ENCODE results near the gene FXYD1.

The FXYD1 gene

DNA sequence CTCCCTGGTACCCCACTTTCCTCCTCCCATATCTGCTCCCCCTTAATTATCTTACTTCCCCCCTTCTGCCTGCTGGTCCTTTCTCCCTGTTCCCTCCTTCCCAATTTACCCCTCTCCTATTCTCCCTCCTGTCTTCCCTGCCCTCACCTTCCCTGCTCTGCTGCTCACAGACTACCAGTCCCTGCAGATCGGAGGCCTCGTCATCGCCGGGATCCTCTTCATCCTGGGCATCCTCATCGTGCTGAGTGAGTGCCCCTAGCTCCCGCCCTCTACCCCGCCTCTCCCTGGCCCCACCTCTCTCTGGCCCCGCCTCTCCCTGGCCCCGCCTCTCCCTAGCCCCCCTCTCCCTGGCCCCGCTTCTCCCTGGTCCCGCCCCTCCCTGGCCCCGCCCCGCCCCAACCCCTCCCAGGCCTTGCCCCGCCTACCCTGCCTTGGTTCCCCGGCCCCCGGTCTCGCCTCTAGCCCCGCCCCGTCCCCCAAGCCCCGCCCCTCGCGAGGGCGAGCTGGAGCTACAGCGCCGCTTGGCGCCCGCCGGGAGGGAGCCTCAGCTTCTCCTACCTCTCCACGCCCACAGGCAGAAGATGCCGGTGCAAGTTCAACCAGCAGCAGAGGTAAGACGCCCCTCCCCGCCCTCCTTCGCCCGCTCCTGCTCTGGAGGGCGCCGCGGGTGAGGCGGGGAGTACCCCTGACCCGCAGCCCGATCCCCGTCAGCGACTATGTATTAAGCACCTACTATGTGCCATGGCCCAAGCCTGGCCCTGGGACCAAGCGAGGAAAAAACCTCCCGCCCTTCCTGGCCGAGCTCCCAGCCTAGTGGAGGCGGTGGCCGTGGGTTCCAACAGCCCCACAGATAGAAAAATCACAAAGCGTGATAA lies 2.6 kb downstream of the FXYD1 start:
- H3K4me3 ChIP-seq (ENCODE audit: low read length): no peak overlapping the region
- TF ChIP-seq, protein P1, sequence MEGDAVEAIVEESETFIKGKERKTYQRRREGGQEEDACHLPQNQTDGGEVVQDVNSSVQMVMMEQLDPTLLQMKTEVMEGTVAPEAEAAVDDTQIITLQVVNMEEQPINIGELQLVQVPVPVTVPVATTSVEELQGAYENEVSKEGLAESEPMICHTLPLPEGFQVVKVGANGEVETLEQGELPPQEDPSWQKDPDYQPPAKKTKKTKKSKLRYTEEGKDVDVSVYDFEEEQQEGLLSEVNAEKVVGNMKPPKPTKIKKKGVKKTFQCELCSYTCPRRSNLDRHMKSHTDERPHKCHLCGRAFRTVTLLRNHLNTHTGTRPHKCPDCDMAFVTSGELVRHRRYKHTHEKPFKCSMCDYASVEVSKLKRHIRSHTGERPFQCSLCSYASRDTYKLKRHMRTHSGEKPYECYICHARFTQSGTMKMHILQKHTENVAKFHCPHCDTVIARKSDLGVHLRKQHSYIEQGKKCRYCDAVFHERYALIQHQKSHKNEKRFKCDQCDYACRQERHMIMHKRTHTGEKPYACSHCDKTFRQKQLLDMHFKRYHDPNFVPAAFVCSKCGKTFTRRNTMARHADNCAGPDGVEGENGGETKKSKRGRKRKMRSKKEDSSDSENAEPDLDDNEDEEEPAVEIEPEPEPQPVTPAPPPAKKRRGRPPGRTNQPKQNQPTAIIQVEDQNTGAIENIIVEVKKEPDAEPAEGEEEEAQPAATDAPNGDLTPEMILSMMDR (conservative IDR thresholded peaks at IDR 0.05; ENCODE audit: low read depth, low read length): peak; percentile 50
- DNase-seq (ENCODE audit: low read depth): peak; percentile 32

DNA sequence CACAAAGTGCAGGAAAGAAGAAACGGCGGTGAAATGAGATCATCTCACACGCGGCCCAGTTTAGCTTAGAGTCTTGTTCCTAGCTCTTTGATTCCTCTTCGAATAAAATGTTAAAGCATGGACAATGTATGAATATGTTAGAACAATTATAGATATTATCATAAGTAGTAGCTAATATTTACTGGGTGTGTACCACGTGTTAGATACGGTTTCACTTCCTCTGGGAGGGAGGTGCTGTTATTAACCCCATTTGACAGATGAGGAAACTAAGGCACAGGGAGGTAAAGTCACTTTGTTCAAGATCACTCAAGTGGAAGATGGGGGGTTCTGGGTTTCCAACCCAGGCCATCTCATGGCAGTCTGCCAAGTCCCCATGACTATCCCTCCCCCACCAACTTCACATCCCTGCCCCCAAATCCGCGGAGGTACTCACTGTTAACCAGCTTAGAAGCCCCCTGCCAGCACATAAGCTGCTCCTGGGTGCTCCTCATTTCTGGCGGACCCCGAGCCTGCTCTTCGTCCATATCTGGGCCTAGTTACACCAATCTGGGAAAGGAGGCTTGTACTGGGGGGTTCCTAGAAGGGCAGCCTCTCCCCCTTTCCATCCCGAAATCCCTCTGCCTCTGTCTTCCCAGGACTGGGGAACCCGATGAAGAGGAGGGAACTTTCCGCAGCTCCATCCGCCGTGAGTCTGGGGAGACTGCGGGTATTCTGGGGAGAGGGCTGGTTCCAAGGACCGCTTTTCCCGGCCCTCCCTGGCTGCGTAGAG lies 3.4 kb downstream of the FXYD1 start:
- DNase-seq (ENCODE audit: low read depth): no peak
- TF ChIP-seq, protein P1 (conservative IDR thresholded peaks at IDR 0.05; ENCODE audit: low read depth, low read length): no peak
- no peak overlapping the region for H3K4me3 ChIP-seq (ENCODE audit: low read length)

DNA sequence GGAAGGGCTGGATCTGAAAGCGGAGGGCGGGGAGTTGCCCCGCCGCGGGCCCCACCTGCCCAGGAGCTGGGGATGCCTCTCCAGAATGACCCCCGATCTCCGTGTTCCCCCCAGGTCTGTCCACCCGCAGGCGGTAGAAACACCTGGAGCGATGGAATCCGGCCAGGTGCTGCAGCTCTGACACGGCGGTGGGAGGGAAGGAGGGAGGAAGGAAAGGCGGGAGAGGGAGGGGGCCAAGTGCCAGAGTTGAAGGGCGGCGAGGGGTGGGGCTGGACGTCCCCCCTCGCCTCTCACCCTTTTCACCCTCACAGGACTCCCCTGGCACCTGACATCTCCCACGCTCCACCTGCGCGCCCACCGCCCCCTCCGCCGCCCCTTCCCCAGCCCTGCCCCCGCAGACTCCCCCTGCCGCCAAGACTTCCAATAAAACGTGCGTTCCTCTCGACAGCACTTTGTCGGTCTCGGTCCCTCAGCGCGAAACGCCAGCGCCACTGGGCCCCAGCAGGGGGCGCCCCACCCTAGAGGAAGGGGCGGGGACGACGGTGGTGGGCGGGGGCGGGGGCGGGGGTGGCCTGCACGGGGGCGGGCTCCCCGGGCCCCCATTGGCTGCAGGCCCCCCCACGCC lies 4.1 kb downstream of the FXYD1 start:
- TF ChIP-seq, protein P1 (conservative IDR thresholded peaks at IDR 0.05; ENCODE audit: low read depth, low read length): peak; percentile 51
- no peak overlapping the region for H3K4me3 ChIP-seq (ENCODE audit: low read length)

DNA sequence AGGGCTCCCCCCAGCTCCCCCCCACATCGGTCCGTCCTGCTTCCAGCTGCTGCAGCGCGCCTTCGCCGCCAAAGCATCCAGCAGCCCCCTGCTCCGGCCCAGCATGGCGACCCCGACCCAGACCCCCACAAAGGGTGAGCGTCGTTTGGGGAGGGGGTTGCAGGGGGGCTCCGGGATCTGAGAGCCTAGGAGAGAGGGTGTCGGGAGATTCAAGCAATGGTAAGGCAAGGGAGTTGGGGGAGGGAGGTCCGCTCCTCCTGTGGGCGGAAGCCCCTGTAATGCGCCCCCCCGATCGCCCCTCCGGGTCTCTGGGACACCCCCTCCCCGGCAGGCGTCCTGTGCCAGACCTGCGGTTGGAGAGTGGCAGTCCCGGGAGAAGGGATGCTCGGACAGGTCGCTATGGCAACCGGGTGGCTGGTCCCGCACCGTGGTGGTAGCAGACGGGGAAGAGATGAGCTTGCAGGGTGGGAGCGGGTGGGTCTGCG lies 4.6 kb downstream of the FXYD1 start, which contains the start of gene FXYD7:
Gene FXYD7 (plus strand): TSS at position 25 of the 485 bp plus-strand sequence. CDS start 79 bp downstream, at position 104.
- TF ChIP-seq, protein P1 (conservative IDR thresholded peaks at IDR 0.05; ENCODE audit: low read depth, low read length): no peak
- DNase-seq (ENCODE audit: low read depth): no peak
- no peak within 1 kb of the TSS for H3K4me3 ChIP-seq (ENCODE audit: low read length)

More for the DNA sequence above, 4.1 kb downstream of the FXYD1 start:
- no peak for DNase-seq (ENCODE audit: low read depth)

DNA sequence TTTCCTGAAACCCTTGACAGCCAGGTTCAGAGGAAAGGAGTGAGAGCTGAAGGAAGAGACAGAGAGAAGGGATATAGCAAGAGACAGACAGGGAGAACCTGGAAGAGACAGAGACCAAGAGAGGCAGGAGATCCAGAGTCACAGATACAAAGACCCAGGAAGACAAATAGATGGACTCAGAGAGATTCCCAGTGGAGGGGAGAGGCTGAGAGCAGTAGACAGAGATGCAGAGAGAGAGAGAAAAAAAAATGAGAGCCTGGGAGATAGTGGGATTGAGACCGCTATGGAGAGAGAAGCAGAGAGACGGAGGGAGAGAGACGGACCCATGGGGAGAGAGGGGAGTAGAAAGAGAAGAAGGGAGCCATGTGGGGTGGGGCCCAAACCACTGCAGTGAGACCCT lies 5.2 kb downstream of the FXYD1 start:
- TF ChIP-seq, protein P1 (conservative IDR thresholded peaks at IDR 0.05; ENCODE audit: low read depth, low read length): no peak
- no peak for DNase-seq (ENCODE audit: low read depth)
- no peak overlapping the region for H3K4me3 ChIP-seq (ENCODE audit: low read length)

DNA sequence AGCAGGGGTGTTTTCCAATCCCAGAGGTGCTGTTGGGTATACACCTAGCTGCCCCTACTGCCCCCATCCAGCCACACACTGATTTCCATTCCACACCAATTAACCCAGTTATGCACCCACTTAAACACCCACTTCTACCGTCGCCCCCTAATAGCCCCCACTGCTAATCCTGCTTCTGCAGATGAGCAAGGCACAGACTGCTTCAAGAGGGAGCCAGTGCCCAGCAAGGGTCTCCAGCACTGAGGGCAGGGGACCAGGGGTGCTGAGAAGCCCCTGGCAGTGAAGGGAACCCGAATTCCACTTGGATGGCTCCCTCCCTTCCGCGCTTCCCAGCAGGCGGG lies 5.6 kb downstream of the FXYD1 start:
- DNase-seq (ENCODE audit: low read depth): no peak
- TF ChIP-seq, protein P1 (conservative IDR thresholded peaks at IDR 0.05; ENCODE audit: low read depth, low read length): no peak
- H3K4me3 ChIP-seq (ENCODE audit: low read length): no peak overlapping the region

Data from retinal pigment epithelial cell (primary cell).